Dermis blood vessel endothelial cell (primary cell): ENCODE measurements around the gene DUOX2. TPM values are rescaled to one million over a fixed set of nuclear protein-coding genes. Genes with fewer than 3 reads are reported as not detected.
"Not testable (repeated sequence)": the region's sequence is repeated elsewhere in the genome, so short reads cannot be mapped to it uniquely, and the experiment has no call there.

Experiments
- DNase-seq: peaks from one replicate; pipeline ENCODE4 v3.0.0; 2010
- total RNA-seq: library from RNA; depleted of rRNA; stranded (reverse); fragments of >200 nt; gene quantifications from 2 replicates; pipeline ENCODE4 v1.2.3, GENCODE V29; 2014

Gene DUOX2
- total RNA-seq, 1 donor from 2014 or later = not detected

DNA sequence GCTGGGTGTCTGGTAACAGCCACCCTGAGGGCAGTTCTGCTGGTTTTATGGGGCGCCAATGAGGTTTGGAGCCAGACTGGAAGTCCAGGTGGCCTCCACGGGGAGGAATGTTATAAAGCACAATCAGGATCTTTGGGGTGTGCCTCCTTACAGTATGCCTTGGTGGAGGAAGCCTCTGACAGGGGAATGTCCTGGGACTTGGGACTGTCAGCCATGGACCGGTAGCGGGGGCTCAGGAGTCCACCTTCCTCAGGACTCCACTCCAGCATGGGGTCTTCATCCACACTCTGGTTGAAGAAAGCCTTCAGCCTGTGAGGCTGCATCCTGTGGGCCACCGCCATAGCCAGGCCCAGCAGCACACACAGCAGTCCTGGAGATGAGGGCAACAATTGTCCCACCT, 5.0 kb upstream of the DUOX2 start:
- no peak for DNase-seq

DNA sequence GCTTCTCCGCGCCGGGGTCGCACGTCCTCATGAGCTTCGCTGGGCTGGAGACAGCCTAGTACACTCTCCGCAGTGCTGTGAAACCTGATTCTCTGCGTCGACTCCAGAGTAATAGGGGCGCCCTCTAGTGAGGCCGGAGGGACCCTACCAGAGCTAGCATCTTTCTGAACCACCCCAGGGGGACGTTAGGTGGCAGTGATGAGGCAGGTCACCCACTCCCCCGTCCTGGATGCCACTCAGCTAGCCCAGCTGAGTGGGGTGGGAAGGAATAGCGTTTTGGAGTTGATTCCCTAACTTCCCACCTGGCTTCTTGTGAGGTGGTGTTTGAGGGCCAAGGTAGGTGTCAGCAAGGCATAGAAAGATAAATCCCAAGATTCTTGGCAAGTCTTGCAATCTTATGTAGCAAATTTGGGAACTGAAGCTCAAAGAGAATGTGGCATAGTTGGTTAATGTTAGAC, 4.2 kb upstream of the DUOX2 start:
- peak; percentile 95 for DNase-seq

DNA sequence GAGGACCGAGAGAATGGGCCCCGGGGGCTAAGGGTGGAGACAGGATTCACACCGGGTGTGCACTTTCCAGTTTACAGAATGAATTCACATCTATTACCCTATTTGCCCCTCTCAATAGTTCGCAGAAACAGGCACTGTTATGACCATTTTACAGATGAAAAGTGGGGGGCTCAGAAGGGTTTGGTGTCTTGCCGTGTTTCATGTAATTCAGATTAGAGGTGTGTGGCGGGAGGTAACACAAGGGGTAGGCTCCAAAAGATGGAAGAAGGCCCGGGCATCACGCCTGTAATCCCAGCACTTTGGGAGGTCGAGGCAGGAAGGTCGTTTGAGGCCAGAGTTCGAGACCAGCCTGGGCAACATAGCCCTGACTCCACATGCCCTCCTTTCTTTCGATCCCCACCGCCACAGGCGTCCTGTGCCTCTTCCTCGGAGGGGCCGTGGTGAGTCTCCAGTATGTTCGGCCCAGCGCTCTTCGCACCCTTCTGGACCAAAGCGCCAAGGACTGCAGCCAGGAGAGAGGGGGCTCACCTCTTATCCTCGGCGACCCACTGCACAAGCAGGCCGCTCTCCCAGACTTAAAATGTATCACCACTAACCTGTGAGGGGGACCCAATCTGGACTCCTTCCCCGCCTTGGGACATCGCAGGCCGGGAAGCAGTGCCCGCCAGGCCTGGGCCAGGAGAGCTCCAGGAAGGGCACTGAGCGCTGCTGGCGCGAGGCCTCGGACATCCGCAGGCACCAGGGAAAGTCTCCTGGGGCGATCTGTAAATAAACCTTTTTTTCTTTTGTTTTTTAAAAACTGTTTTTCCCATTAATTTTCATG, 3.5 kb upstream of the DUOX2 start:
- DNase-seq = no peak

DNA sequence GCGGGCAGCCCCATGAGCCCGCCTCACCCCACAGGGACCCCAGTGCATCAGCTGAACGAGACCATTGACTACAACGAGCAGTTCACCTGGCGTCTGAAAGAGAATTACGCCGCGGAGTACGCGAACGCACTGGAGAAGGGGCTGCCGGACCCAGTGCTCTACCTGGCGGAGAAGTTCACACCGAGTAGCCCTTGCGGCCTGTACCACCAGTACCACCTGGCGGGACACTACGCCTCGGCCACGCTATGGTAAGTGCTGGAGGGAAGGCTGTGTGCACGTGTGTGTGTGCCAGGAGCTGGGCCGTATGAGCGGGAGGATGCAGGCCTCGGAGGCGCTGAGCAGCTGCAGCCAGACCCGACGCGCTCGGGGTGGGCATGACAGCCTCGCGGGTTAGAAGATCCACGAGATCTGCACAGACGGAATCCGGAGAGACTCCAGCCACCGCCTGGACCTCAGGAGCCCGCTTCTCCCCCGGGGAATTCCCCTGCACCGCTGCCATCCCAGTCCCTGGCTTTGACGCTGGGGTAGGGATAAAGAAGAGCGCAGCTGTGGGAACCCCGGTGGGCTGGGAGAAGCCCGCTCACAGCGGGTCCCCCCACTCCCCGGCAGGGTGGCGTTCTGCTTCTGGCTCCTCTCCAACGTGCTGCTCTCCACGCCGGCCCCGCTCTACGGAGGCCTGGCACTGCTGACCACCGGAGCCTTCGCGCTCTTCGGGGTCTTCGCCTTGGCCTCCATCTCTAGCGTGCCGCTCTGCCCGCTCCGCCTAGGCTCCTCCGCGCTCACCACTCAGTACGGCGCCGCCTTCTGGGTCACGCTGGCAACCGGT, 2.7 kb upstream of the DUOX2 start:
- DNase-seq = no peak

DNA sequence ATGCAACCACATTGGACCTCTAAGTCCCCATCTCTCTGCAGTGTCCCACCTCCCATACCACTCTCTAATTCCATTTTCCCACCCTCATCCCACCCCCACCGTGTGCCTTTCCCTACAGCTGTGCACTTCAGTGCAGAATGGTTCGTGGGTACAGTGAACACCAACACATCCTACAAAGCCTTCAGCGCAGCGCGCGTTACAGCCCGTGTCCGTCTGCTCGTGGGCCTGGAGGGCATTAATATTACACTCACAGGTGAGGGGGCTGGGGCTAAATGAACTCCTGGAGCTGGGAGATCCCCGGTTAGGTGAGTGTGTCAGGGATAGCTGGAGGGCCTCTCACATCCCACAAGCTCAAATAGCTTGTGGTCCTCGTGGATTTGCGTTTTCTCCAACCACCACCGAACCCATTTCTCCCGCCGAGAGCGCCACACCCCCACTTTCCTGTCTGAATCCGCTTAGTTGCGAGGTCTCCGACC, 2.1 kb upstream of the DUOX2 start:
- DNase-seq = no peak

DNA sequence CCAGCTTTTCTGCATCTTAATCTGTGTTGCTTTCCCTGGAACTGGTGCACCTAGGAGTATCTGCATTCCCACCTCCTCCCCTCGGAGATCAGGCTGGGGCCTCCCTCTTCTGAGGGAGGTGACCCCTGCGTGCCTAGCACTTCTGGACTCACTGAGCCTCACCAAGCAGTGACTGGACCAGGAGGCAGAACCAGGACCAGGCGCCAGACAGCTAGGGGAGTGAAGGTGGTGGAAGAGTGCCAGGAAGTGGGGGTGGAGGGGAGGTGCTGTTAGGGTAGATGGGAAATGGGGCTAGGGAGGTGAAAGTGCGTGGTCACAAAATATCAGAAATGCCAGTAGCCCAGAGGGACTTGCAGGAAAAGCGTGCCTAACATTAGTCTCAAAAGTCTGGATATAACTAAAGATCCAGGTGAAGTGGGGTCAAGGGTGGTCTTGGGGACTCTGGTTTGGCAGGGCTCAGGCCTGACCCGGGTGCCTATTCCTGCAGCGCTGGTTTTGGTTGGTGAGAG, 1.4 kb upstream of the DUOX2 start:
- no peak for DNase-seq

DNA sequence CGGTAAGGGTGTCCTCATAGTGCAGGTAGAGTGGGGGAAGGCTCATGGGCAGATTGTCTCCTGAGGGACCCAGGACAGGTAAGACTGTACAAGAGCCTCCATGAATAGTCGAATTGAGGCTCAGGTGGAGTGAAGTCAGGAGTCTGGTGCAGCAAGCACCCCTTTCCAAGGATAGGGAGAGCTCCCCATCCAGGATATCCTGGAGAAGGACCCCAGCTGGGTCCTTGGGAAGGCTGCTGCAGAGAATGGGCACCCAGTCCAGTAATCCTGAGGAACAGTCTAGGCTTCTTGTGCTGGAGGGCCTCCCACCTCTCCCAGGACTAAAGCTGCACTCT, 746 bp upstream of the DUOX2 start:
- DNase-seq = no peak

DNA sequence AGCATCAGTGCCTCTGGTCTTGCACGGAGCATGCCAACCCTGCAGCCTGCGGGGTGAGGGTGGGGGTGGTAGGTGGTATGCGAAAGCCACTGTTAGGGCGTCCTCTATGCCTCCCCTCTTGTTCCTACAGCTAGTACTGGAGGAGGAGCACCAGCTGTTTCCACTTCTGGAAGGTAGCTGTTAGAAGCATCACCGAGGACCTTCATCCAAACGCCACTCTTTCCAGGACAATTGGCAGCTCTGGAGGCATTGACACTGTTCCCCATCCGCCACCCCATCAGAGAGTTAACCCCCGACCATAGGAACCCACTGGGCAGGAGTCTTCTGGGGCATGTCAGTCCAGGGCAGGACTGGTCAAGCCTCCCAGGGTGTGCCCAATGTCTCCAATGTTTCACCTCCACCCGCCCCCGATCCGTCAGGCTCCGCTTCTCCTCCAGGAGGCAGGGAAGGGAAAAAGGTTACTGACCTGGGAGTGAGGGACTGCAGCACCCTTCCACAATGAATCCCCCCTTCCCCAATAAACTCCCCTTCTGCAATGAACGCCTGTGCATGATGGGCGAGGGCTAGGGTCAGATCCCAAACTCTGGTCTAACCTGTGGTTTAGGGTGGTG, 487 bp downstream of the DUOX2 start:
- DNase-seq = no peak

DNA sequence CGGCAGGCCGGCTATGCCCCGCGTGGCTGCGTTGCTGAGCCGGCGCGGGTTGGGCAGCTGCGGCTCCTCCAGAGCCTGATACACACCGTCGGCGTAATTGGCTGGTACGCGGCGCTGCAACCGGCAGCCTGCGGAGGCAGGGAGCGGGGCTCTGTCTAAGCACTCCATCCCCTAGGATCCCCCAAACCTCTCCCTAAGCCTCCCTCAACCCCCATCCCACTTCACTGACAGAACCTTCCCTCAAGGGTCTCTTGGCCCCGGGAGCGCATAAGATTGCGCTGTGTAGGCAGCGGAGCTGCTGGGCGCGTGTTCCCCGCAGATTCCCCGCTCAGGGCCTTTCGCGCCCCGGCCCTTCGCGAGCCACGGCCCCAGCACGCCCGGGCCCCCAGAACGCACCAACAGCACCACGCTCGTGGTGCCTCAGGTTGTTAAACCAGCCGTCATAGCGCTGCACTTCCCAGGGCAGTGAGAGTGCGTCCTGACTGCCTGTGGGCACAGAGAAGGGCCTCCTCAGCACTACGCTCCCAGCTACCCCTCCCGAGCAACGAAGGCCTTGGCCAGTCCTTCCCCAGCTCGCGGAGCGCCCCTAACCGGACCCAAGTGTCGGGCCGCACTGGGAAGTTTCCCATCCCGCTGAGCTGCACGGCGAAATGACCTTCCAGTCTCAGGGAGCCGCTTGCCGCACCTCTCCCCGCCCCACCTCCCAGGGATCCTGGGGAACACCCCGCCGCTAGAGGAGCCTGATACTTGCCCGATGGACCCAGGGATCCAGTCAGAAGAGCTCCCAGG, 1.2 kb downstream of the DUOX2 start:
- no peak for DNase-seq

DNA sequence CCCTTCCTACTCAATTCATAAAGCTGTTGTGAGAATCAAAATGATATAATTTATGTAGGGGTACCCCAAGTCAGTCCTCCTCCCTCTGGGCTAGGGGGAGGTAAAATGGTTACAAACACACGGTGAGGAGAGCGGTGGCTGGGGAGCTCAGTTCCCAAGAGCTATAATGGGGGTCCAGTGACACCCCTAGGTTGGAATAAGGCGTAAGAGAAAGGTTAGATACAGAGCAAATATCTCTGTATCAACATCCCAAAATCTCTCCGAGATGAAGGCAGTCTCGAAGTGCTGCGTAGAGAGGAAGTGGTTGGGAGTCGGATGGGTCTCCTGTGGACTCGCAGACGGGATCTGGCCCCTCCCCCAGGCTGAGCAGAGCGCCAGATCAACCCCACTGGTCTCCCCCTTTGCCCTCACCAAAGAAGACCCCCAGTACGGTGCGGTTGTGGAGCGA, 1.8 kb downstream of the DUOX2 start:
- DNase-seq = no peak

DNA sequence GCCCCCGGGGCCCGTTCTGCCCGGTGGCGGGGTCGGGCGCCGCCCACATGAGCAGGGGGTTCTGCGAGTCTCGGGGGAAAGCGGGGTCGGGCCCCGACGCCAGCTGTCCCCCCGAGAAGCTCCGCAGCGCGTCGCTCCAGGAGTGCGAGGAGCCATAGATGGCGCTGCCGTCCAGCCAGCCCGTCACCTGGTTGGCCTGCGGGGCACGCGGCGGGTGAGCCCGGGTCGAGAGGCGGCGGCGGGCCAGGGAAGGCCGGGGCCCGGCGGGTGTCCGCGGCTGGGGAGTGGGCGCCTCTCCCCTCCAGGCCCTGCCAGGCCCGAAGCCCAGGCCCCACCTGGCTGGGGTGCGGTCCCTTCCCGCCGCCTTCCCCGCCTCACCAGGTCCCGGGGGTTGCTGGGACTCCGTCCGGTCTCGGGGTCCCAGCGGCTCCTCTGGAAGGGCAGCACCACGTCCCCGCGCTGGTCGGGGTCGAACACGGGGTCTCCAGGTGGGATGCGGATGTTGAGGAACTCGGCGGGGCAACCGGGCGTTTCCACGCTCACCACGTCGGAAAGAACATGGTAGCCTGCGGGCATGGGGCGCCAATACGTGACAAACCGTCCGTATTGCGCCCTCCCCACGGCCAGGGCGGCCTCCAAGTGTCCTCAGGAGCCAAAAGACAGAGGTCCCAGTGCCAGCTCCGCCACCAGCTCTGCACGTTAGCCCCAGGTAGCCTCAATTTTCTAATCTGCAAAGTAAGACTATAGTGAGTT, 2.4 kb downstream of the DUOX2 start:
- no peak for DNase-seq

DNA sequence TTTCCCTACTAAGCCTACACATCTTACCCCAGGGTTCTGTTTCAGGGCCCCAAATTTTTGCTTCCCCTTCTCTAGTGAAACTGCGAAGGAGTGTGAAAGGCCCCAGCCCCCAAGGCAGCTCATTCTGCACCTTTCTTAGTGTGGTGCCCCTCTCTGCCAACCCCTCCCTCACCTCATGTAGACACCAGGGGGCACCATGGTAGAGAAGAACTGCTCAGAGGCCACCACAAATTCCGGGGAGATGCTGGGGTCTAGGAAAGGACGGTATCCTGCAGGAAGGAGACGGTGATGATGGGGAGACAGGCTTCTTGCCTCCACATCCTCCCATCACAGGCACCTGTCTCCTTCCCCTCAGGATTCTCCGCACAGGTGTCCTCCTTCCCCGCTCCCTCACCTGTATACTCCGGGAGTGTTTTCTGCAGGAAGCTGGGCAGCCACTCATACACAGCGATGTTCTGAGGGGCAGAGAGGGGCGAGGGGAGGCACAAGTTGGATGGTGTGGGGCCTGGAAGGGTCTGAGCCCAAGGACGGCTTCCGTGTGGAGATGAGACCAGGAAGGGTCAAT, 3.6 kb downstream of the DUOX2 start:
- DNase-seq = no peak

DNA sequence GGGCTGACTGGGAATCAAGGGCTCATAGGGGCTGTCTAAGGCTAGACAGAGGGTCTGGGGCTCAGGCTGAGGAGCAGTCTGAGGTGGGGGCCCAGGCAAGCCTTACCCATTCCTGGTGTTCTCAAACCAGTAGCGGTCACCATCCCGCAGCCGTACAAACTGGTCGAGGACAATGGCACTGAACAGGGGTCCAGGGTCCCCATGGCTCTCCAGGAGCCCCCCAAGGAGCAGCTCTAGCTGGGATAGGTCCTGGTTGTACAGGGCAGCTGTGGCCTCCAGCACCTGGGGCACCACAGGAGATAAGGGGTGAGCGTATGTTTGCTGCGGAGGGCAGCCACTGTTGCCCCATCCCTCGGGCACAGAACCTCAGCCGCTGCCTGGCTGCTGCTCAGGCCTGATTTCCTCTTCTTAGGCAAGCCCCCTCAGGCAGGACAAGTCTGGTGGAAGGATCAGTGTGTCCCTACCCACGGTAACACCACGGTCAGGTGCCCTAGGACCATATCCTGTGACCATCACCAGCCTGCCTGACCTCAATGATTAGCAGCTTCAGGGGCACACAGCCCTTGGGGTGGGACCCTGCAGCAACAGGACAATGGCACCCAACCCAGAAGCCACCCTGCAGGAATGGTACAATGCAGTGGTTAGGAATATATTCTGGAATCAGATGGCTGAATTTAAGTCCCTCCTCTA, 5.9 kb downstream of the DUOX2 start:
- no peak for DNase-seq

DNA sequence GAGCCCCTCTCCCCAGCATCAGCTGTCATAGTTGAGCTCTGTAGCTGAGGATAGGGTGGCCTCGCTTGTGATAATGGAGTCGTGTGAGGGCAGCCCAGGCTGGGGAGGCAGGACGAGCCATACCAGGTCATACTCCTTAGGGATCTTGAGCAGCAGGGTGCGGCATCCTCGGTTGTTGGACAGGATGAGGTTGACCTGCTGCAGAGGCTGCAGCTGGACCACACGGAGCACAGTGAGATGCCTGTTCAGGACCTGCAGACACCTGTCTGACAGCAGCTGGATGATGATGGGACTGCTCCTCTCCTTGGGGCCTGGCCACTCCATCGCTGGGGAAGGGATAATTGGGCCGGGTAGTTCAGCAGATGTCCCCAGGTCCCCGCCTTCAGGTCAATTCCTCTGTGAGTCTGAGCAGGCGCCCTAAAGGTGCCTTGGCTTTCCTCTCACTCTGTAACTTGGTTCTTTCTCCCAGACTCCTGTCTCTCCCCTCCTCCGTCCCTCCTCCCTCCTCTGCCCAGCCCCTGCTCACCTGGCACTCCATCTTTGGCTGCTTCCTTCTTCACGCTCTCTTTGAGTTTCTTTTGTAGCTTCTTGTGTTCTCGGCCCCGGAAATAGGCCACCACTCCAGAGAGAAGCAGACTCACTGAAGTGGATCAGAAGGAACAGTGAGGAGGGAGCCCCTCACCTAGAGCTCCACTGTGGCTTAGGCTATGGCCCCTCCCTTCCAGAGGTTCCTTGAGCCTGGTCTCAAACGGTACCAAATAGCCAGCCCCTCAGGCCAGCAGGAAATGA, 7.8 kb downstream of the DUOX2 start:
- DNase-seq = no peak

DNA sequence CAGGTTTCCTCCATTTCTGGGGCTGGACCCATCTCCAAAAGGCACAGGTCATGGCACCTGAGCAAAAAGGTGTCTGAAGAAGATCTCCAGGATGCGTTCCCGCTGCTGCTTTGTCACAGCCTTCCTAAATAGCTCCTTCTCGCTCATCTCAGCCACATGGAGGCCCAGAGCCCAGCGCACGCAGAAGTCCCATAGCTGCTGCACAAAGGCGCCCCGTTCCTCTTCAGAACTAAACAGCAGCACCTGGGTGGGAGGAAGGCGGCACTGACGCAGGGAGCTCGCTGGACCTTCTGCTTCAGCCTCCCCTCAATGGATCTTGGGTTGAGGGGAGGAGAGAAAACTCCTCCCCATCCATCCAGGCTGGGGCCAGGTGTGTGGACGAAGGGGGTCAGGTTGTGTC, 8.4 kb downstream of the DUOX2 start:
- DNase-seq = no peak

DNA sequence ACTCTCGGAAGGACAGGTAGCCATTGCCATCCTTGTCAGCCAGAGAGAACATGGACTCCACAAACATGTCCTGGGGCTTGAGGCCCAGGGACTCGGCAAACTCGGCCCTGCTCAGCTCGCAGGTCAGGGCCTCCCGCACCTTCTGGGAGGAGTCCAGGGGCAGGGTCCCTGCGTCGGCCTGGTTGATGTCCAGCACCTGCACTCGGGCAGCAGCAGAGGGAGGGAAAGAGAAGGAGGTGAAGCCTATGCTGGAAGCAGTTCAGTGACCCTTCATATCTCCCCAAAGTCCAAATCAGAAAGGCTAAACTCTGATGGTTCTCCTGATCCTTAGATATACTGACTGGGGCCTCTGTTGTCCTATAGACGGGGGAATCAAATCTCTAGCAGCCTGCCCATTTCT, 9.8 kb downstream of the DUOX2 start:
- not testable (repeated sequence) for DNase-seq

DNA sequence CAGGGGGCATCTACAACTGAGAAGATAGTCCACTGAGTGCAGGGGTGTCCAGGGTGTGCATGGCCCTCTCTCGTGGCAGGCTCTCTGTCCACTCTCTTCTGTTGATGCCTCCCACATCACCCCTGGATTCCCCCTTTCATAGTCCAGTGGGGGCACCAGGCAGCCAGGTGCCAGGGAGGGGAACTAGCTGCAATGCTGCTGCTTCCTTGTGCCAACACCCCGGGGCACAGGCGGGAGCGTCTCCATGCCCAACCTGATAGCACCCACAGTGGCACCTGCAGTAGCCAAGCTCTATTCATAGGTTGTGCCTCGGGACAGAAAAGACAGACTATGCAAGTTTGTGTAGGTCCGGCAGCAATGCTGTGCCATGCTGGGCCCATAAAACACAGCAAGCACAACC, 11.7 kb downstream of the DUOX2 start:
- no peak for DNase-seq

DNA sequence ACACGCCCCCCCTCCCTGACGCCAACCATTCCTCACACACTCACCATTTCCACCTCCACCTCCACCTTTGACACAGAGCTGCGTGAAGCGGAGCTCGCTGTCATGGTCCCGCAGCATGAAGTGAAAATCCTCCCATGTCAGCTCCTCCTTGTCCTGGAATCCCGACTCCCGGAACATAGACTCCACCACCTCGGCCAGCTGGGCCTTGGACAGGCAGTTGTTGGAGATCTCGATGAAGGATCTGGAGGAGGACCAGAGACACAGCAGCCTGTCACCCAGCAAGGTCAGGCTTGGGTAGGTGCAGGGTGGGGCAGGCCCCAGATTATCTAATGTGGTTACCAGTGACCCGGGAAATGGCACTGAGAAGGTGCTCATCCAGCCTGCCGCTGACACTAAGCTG, 12.2 kb downstream of the DUOX2 start:
- no peak for DNase-seq

DNA sequence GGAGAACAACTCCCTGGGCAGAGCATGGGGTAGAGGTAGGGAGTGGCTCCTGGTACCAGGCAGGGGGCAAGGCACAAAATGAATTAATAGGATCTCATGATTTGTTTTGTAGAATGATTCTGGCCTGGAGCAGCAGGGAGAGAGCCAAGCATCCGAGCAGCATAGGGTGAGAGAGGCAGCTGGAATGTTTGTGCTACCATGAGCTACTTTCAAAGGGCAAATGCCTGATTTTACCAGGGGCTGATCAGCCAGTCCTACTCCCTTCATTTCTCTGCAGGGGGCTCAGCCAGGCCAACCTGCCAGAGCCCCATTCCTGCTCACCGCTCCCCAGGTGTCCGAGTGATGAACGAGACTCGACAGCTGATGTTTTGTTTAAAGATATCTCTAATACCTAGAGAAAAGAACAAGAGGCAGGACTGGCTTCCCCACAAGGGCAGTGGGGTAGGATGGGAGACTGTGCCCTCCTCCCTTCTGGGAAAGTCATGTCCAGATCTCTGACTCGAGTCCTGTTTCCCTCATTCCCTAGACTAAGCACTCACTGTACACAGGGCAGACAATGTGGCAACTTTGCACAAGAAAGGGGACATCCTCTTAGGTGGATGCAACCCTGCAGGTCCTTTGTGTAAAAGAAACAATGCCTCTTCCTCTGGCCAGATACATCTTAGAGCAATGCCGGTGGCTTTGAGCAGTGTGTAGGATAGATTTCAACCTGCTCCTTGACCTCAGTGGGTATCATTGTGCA, 12.9 kb downstream of the DUOX2 start:
- no peak for DNase-seq
